ENCODE measurements around the gene ABHD16B. TPM values are rescaled to one million over a fixed set of nuclear protein-coding genes. Genes with fewer than 3 reads are reported as not detected.

ABHD16B gene
- total RNA-seq, 2 donors from 2014 or later, result not detected

DNA sequence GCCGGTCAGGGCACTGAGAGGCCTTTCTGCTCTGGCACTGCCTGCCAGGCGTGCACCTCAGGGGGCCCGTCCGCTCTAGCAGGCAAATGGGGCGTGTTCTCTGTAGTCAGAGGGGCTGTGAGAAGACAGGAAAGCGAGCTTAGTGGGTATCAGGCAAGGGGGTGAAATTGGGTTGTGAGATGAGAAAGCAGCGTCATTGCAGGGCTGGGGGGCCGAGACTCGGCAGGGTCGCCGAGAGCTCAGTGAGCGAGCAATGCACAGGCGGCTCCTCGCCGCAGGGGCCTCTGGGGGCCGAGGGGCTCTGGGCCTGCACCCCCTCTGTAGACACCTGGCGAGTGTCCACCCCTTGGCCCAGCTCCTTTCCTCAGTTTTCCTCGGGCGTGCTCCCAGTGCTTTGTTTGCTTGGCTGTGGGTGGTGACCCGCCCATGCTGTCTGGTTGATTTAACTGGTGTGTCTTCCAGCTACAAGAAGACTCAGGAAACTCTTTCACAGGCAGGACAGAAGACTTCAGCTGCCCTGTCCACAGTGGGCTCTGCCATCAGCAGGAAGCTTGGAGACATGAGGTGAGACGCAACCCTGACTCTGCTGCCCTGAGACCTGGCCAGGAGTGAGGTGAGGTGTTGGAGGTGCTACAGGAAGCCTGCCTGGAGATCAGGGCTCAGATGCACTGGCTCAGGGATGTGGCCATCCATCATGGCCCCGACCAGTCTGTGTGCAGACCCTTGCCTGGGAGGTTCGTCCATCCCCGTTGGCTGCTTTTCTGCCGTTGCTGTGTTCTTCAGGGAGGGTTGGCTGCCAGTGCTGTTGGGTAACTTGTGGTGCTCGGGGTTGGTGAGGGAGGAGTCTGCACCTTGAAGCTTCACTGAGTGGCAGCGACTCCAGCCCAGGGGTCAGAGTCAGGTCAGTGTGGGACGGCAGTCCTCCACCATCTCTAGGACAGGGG is 21.2 kb downstream of the ABHD16B start:
- peaks cover 3% of the 10 kb centered on the region for H3K36me3 Mint-ChIP-seq (ENCODE audit: low read depth)
- DNase-seq (no peak), ATAC-seq (no peak)
- no peak overlapping the region for H3K4me3 Mint-ChIP-seq
- no peaks in the 10 kb centered on the region for H3K27me3 Mint-ChIP-seq
- H3K9me3 ChIP-seq (ENCODE audit: control insufficient read depth, low read length, poor library complexity, severe bottlenecking), result no peaks in the 10 kb centered on the region
- H3K4me1 Mint-ChIP-seq, result peaks cover 2% of the 10 kb centered on the region
- peak overlapping the region; percentile 69 for H3K27ac Mint-ChIP-seq

DNA sequence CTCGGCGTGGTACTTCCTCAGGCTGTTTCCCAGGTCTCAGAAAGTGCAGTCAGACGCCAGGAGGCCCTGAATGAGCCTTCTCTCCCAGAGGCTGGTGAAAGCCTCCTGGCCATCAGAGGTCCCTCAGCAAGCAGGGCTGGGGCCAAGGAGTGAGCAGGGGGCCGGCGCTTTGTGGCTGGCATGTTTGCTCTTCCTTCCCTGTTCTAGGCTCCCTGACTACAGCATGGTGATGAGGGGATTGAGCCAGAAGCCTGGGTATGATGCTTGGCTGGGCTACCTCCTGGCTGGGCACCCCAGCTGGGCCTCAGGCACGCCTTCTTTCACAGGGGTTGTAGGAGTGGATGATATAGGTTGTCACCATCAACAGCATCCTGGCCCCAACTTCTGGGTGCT is 21.9 kb downstream of the ABHD16B start:
- Mint-ChIP-seq H3K4me1 (peaks cover 2% of the 10 kb centered on the region), H3K4me3 (no peak overlapping the region), H3K27ac (no peak overlapping the region), H3K36me3 (ENCODE audit: low read depth) (peaks cover 3% of the 10 kb centered on the region), H3K27me3 (no peaks in the 10 kb centered on the region)
- no peaks in the 10 kb centered on the region for H3K9me3 ChIP-seq (ENCODE audit: control insufficient read depth, low read length, poor library complexity, severe bottlenecking)
- DNase-seq (no peak), ATAC-seq (no peak)

DNA sequence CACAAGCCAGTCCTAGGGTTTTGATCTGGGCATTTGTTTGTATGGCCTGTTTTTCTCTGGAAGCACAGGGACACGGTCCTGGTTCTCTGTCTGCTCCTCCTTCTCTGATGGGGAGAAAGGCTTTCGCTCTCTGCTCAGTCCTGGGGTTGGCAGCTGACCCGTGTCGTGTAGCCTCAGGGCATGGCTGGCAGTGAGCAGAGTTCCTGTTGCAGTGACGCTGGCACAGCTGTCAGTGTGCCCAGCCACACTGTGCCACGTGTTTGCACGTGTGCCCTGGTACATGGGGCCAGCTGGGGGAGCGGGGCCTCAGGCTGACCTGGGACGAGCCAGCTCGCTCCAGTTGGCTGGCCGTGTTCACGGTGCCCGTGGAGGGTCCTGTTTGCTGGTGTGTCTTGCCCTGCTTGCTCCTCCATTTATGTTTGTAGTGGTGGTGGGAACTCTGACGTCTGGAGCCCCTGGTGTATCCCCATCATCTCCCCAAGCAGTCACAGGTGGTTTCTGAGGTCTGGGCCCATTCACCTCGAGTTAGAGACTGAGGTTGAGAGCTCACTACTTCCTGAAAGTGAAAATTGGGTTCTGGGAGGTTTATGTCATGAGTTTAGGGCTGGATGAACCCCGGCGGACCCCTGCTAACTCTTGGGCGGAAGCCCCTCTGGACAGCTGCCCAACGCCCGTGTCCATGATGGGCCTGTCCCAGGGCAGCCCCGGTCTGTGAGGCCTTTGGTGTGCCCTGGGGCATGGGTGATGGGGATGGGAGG is 23.4 kb downstream of the ABHD16B start:
- ATAC-seq (no peak), DNase-seq (no peak)
- Mint-ChIP-seq H3K27ac (no peak overlapping the region), H3K4me3 (no peak overlapping the region), H3K36me3 (ENCODE audit: low read depth) (peaks cover 3% of the 10 kb centered on the region), H3K27me3 (no peaks in the 10 kb centered on the region), H3K4me1 (peaks cover 2% of the 10 kb centered on the region)
- no peaks in the 10 kb centered on the region for H3K9me3 ChIP-seq (ENCODE audit: control insufficient read depth, low read length, poor library complexity, severe bottlenecking)

DNA sequence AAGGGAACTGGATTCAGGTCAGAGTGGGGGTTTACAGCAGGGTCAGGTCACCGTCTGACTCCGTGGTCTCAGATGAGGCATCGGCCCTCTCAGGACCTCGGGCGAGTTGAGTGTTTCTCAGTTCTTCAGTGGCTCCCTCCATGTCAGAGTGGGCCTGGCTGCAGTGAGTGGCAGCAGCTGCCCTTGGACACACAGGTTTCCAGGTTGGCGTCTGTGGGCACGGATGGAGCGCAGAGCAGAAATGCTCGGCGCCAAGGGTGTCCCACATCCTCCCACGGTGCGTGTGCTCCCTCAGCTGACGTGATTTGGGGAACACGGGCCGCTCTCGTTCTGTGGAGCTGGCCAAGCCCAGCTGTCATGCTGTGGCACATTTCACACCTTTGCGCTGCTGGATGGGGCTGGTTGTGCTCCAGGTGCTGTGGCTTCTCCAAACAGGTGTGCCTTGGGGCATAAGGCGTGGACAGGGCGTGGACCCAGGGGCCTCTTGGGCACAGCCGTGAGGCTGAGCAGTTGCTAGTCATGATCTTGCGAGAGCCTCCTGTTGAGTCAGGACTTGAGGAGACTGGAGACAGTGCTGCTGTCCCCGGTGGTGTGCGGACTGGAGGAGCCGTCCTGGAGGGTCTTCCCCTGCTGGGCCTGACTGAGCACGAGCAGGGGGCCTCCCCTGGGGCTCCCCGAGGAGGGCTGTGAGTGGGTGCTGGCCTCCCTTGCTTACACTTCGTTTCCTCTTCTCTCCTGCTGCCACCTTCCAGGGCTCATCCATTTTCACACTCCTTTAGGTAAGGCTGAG is 24.2 kb downstream of the ABHD16B start:
- no peaks in the 10 kb centered on the region for H3K27me3 Mint-ChIP-seq
- H3K27ac Mint-ChIP-seq, result no peak overlapping the region
- peaks cover 2% of the 10 kb centered on the region for H3K4me1 Mint-ChIP-seq
- H3K9me3 ChIP-seq (ENCODE audit: control insufficient read depth, low read length, poor library complexity, severe bottlenecking), result no peaks in the 10 kb centered on the region
- peaks cover 3% of the 10 kb centered on the region for H3K36me3 Mint-ChIP-seq (ENCODE audit: low read depth)
- DNase-seq, result no peak
- H3K4me3 Mint-ChIP-seq, result no peak overlapping the region
- no peak for ATAC-seq

DNA sequence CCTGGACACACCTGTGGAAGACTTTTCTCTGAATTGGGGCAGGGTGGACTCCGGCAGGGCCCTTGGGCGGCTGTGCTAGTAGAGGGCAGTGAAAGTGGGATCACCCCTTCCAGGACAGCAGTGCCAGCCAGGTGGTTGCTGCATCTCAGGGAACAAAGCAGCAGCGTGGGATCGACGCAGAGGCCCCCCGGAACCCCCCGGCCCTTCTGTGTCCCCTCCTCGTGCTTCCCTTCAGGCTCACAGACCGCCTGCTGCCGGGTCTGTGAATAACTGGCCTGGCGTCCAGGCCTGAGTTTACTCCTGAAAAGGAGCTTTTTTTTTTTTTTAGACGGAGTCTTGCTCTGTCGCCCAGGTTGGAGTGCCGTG is 24.7 kb downstream of the ABHD16B start:
- no peak for DNase-seq
- peaks cover 3% of the 10 kb centered on the region for H3K36me3 Mint-ChIP-seq (ENCODE audit: low read depth)
- no peak overlapping the region for H3K4me3 Mint-ChIP-seq
- no peak overlapping the region for H3K27ac Mint-ChIP-seq
- H3K9me3 ChIP-seq (ENCODE audit: control insufficient read depth, low read length, poor library complexity, severe bottlenecking), result no peaks in the 10 kb centered on the region
- peaks cover 2% of the 10 kb centered on the region for H3K4me1 Mint-ChIP-seq
- H3K27me3 Mint-ChIP-seq, result no peaks in the 10 kb centered on the region
- ATAC-seq, result no peak

DNA sequence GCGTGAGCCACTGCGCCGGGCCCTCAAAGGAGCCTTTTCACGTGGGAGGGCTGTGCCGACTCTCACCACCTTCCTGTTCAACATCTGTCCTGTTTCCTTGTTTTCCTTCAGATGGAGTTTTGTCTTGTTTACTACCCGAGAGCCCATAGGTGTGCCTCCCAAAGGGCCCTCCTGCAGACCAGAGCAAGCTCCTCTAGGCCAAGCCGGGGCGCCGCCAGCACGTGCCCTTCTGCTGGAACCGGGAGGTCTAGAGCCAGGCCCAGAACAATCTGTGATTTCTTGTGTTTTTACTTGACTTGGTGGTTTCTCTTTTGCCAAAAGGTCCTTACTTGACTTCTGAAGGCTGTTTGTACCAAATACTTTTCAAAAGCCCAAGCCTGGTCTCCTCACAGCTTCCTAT is 25.6 kb downstream of the ABHD16B start:
- ATAC-seq (no peak), DNase-seq (no peak)
- H3K9me3 ChIP-seq (ENCODE audit: control insufficient read depth, low read length, poor library complexity, severe bottlenecking), result no peaks in the 10 kb centered on the region
- H3K27me3 Mint-ChIP-seq, result no peaks in the 10 kb centered on the region
- H3K4me3 Mint-ChIP-seq, result no peak overlapping the region
- H3K36me3 Mint-ChIP-seq (ENCODE audit: low read depth), result peaks cover 3% of the 10 kb centered on the region
- no peak overlapping the region for H3K27ac Mint-ChIP-seq
- peaks cover 2% of the 10 kb centered on the region for H3K4me1 Mint-ChIP-seq

DNA sequence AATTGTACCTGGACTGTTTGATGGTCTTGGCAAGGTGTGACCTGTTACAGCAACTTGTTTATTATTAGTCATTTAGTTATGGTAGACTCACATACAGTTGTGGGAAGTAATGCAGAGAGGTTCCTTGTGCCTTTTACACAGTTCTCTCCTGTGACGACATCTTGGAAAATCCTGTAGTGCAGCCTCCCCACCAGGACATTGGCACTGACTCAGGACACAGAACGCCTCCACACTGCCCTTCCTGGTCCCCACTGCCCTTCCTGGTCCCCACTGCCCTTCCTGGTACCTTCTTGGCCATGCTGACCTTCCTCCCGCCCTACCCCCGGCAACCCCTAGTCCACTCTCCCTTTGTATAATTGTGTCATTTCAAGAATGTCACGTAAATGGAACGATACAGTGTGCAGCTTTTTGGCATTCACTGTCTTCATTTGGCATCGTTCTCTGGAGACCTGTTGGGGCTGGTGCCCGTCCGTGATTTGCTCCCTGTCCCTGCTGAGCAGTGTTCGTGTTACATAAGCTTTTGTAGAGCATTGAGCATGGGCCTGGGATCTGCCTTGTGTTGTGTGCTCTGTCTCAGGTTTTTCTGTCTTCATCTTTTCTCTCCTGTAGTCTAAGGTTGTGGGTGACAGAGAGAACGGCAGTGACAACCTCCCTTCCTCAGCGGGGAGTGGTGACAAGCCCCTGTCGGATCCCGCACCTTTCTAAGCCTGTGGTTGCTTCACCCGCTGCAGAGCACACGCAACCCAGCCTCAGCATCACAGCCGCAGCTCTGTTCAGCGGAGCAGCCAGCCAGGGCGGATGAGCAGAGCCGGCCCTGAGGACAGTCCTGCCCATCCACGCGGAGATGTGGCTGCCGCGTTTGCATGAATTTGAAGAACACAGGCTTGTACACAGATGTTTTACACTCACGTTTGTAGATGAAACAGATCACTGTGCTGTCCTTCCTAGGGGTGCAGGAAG is 28.2 kb downstream of the ABHD16B start:
- DNase-seq, result no peak

DNA sequence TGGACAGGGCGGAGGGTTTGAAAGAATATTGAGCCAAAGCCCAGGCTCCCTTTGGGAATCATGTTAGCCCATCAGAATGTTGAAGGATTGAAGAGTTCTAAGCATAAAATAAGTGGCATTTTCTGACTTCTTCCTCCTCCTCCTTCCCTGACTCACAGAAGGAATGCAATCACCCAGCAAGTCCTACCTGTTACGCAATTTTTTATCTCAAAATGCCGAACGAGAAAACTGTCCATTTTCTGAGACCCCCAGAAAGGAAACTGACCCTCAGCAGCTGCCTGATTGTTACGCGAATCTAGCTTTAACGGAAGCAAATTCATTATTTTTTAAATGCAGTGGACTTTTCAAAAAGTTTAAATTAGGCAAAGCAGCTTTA is 28.9 kb downstream of the ABHD16B start:
- ATAC-seq (no peak), DNase-seq (no peak)
- H3K27ac Mint-ChIP-seq, result no peak overlapping the region
- no peaks in the 10 kb centered on the region for H3K27me3 Mint-ChIP-seq
- H3K36me3 Mint-ChIP-seq (ENCODE audit: low read depth), result peaks cover 2% of the 10 kb centered on the region
- peaks cover 5% of the 10 kb centered on the region for H3K4me1 Mint-ChIP-seq
- H3K9me3 ChIP-seq (ENCODE audit: control insufficient read depth, low read length, poor library complexity, severe bottlenecking), result no peaks in the 10 kb centered on the region
- H3K4me3 Mint-ChIP-seq, result no peak overlapping the region

More for the DNA sequence above, 28.2 kb downstream of the ABHD16B start:
- no peak overlapping the region for H3K27ac Mint-ChIP-seq
- no peaks in the 10 kb centered on the region for H3K27me3 Mint-ChIP-seq
- no peaks in the 10 kb centered on the region for H3K9me3 ChIP-seq (ENCODE audit: control insufficient read depth, low read length, poor library complexity, severe bottlenecking)
- ATAC-seq, result no peak
- H3K36me3 Mint-ChIP-seq (ENCODE audit: low read depth), result peaks cover 2% of the 10 kb centered on the region
- peaks cover 5% of the 10 kb centered on the region for H3K4me1 Mint-ChIP-seq
- H3K4me3 Mint-ChIP-seq, result no peak overlapping the region

DNA sequence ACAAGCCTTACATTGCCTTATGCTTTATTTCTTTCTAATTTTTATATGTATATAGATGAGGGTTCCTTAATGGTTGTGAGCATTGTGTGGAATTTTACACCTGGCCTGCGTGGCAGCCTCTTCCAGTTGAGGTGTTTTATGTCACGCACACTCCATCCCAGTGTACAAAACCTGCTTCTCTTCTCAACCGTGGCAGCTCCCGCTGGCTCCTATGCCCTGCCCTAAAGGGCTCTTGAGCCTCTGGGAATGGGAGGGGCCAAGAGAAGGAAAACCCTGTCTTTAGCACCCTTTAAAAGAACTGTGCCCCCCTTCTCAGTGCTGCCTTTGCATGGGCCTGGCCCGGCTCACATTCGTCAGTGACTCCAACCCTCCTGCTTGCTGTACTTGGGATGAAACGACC is 29.3 kb downstream of the ABHD16B start:
- no peak for ATAC-seq
- H3K9me3 ChIP-seq (ENCODE audit: control insufficient read depth, low read length, poor library complexity, severe bottlenecking), result no peaks in the 10 kb centered on the region
- Mint-ChIP-seq H3K4me3 (no peak overlapping the region), H3K36me3 (ENCODE audit: low read depth) (peaks cover 2% of the 10 kb centered on the region), H3K4me1 (peaks cover 5% of the 10 kb centered on the region), H3K27me3 (no peaks in the 10 kb centered on the region), H3K27ac (no peak overlapping the region)
- no peak for DNase-seq

DNA sequence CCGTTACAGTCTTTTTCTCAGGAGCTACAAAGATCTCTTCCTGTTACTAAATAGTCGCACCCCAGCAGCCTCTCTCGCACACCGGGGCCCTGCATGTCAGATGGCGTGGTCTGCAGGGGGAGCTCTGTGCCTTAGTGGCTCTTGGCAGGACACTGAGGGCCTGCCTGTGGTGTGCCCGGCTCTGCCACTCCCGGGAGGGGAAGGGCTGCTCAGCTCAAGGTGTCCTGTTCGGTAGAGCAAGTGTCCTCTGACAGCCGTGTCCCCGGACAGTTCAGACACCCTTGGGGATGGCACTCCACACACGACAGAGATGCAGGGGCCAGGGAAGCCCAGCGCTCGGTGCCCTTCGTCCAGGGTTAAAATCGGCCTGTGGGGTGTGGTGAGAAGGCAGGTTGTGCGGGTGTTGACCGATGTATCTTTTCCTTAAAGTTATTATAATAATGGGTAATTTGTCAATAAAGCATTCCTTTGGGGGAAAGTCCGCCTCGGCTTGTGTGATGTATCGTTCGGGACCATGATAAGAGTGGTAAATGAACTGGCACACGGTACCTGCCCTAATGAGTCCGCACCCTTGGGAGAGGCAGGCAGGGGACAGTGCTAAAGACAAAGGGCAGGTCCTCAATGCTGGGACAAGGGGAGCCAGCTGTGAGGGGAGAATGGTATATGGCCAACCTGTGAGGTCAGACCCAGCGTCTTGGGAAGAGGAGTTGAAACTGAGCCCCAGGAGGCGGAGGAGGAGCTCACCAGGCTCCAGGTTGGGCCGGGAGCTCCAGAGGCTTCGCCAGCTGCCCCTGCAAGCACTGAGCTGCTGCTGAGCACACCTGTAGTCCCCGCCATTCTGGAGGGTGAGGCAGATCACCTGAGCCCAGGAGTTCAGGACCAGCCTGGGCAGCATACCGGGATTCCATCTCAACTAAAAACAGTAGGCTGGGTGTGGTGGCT is 30.0 kb downstream of the ABHD16B start:
- H3K4me1 Mint-ChIP-seq, result peaks cover 9% of the 10 kb centered on the region
- H3K9me3 ChIP-seq (ENCODE audit: control insufficient read depth, low read length, poor library complexity, severe bottlenecking), result no peaks in the 10 kb centered on the region
- no peak for DNase-seq
- no peak for ATAC-seq
- H3K27ac Mint-ChIP-seq, result peak overlapping the region; percentile 21
- H3K4me3 Mint-ChIP-seq, result no peak overlapping the region
- peaks cover 2% of the 10 kb centered on the region for H3K36me3 Mint-ChIP-seq (ENCODE audit: low read depth)
- H3K27me3 Mint-ChIP-seq, result no peaks in the 10 kb centered on the region

DNA sequence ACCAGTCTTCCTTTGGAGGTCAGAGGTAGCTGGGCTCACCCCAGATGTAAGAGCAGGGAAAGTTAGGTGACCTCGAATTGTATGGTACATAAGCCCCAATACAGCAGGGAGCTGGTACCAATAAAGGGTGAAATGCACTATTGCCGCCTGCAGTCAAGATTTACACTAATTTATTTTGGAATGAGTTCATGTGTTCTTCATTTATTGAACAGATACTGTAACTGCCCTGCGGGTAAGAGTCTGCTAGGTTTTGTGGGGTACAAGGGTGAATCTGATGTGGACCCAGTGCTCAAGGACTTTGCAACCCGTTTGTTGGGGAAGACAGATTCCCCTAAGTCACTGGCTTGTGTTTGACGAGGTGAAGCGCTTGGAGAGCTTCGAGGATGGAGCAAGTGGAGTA is 31.1 kb downstream of the ABHD16B start:
- DNase-seq (no peak), ATAC-seq (no peak)
- H3K9me3 ChIP-seq (ENCODE audit: control insufficient read depth, low read length, poor library complexity, severe bottlenecking), result no peaks in the 10 kb centered on the region
- Mint-ChIP-seq H3K27ac (peak overlapping the region; percentile 21), H3K36me3 (ENCODE audit: low read depth) (peaks cover under 1% of the 10 kb centered on the region), H3K4me1 (peaks cover 17% of the 10 kb centered on the region), H3K27me3 (no peaks in the 10 kb centered on the region), H3K4me3 (no peak overlapping the region)
